Embryonic facial prominence (tissue), 1 donor: ENCODE results near the gene CROT.
A peak's percentile ranks its signal among the peaks of the same experiment; 100 is the strongest.

Experiments used
- DNase-seq: peaks from one replicate; pipeline ENCODE4 v3.0.0-alpha.2; 2016; ENCODE audit errors: extremely low spot score

The CROT gene

DNA sequence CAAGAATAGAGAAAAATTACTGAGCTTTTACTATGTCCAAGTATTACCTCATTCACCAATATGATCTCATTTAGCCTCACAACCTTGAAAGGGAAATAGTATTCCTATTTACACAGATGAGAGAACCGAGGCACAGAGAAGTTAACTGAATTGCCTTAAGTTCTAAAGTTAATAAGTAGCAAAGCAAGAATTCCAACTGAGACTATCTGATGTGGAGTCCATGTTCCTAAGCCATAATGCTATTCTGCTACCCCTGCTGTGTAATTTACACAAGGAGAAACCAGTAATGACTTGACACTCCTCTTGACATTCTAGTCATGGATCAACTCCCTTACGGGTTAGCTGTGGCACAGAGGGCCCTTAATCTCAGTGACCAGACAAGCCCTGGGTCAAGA is 69.3 kb downstream of the CROT start:
- DNase-seq, result no peak

GRCh38 chr7:87416682-87417587 is 71.5 kb downstream of the CROT start:
- peak; percentile 15 for DNase-seq

- no peak for DNase-seq
Measured at GRCh38 chr7:87420173-87420572, 74.7 kb downstream of the CROT start.

DNA sequence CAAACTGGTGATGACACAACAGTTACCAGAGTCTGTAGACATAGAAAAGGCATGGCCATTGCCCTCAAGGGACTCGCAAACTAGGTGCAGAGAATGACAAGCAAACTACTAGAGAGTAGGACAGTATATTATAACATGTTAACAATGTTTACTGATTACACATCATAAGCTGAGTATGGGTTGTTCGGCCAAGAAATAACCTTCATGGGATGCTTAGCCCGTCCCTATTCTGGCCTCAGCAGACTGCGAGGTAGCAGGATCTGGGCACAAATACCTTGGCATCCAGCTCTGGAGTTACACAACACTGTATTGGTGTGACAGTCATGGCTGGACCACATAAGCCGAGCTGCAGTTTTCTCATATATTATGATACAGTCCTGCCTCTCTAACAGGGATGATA is 78.6 kb downstream of the CROT start:
- DNase-seq, result no peak

GRCh38 chr7:87426160-87426559 is 80.7 kb downstream of the CROT start:
- no peak for DNase-seq

DNA sequence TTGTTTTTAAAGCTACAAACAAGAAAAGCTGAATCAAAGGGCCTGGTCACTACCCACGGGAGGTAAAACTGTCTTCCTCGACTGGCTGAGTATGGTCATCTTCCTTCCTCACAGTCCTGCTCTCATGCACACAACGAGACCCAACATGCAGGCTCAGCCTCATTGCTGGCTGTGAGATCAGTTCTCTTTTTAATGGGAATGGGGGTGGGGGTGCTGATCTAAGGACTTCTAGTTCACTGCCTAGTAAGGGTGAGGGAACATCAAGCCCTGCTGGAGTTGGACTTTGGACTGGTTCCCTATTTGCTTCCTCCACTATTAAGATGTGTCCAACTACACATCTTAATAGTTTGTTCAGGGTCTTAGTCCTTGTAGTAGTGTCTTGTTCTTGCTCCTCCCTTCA is 81.8 kb downstream of the CROT start:
- DNase-seq, result no peak

DNA sequence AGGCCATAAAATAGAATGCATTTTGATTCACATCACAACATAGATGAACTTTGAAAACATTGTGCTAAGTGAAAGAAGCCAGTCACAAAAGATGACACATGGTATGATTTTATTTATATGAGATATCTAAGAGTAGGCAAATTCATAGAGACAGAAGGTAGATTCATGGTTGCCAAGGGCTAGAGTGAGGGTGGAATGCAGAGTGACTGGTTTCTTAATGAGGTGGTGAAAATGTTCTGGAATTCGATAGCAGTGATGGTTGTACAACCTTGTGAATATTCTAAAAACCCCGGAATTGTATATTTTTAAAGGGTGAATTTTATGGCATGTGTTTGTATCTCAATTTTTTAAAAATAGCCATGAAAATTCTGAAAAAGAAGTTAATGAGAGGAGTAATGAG is 87.1 kb downstream of the CROT start:
- DNase-seq, result no peak

- DNase-seq, result no peak
Measured at GRCh38 chr7:87435546-87435945, 90.1 kb downstream of the CROT start.

- DNase-seq, result no peak
Measured at GRCh38 chr7:87445897-87446296, 100.4 kb downstream of the CROT start.

DNA sequence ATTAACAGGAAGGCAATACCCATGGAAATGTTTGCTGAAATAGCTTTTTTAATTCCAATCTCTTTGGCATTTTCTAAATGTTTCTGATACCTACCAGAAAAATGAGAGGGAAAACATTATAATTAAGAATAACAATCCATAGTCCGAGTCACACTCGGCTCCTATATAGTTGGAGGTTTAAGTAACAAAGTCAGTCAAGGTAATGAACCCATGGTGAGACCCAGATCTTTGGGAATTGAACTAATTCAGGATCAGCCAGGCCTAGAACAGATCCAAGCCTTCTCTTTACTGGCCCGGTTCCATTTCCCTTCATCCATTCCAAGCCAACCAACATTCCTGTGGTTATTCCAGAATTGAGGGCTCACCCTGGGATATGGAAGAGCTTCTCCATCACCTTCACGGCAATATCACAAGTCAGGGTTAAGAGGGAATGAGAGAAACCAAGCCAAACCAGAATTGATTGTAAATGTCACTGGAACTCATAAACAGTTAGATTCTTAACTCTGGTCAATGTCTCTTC is 101.7 kb downstream of the CROT start:
- no peak for DNase-seq

GRCh38 chr7:87448388-87448787 is 102.9 kb downstream of the CROT start:
- no peak for DNase-seq
